ENCODE results near the gene ADGB. TPM values are rescaled to one million over a fixed set of nuclear protein-coding genes. Genes with fewer than 3 reads are reported as not detected.

The ADGB gene
- total and polyA plus RNA-seq, 2 donors (not counting 1 experiment from before 2014, with no cell fraction given), result not detected

DNA sequence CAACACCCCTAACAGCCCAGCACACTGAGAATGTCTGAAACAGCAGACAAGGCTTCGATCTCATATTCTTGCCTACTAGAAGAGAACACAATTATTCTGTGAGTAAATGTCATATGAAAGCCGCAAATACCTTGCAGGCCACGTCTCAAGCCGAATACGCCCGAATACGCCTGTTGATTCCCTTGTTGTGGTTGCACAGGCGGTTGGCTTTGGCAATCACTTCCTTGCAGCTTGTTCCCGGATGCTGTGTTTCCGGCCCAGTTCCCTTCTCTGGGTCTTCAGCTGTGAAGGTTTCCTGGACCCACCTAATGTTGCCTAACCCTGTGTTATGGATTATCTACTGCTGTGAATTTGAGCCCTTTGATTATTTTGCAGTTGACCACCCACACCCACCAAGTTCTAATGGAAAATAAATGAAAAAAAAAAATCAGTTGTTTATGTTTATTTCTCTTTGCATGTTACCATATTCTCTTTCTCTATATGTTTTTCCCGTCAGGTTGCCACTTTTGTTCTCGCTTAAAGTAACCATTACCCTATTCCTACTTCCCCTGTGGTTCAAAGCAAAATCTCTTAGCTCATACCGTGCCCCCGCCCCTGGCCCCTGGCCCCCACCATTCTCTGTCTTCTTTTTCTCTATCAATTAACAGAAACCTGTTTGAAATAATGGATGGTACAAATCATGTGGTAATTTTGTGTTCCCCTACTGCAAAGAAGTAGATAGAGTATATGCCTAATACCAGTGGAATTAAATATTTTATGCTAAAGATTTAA, 172.4 kb downstream of the ADGB start:
- no peaks in the 10 kb centered on the region for H4K20me1 ChIP-seq (ENCODE audit: control insufficient read depth, extremely low read depth, insufficient read depth, low read length)
- TF ChIP-seq EZH2 (IDR thresholded peaks at IDR 0.05; ENCODE audit: low read length, missing control alignments), result no peak
- TF ChIP-seq, protein P1, sequence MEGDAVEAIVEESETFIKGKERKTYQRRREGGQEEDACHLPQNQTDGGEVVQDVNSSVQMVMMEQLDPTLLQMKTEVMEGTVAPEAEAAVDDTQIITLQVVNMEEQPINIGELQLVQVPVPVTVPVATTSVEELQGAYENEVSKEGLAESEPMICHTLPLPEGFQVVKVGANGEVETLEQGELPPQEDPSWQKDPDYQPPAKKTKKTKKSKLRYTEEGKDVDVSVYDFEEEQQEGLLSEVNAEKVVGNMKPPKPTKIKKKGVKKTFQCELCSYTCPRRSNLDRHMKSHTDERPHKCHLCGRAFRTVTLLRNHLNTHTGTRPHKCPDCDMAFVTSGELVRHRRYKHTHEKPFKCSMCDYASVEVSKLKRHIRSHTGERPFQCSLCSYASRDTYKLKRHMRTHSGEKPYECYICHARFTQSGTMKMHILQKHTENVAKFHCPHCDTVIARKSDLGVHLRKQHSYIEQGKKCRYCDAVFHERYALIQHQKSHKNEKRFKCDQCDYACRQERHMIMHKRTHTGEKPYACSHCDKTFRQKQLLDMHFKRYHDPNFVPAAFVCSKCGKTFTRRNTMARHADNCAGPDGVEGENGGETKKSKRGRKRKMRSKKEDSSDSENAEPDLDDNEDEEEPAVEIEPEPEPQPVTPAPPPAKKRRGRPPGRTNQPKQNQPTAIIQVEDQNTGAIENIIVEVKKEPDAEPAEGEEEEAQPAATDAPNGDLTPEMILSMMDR (conservative IDR thresholded peaks at IDR 0.05 in 1 of 2, IDR thresholded peaks at IDR 0.05 in 1 of 2; ENCODE audit: low read depth in 1 of 2, low read length in 2 of 2), result no peak

DNA sequence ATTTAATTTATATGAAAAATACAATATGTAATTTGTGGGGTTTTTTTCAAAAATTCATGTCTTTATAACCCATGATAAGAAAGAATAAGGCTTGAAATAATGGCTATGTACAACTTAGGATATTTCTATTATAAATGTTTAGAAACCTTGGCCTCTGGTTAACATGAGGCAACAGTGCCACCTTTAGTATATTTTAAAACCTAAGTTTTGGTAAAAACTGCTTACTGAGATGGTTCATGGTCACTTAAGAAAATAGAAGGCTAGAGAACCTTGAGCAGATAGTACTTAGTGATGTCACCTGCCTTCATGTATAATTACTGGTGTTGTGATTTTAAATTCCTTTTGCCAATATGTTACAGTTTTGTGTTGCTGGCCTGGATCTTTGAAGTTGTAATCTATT, 176.4 kb downstream of the ADGB start:
- peak; percentile 1 to 11 for DNase-seq (ENCODE audit: low read depth in 2 of 2)
- Histone ChIP-seq H3K4me3 (replicated peaks in 1 of 4; ENCODE audit: control extremely low read depth in 1 of 4, insufficient read depth in 1 of 4, low read depth in 3 of 4, low read length in 4 of 4) (no peak overlapping the region), H2AFZ (ENCODE audit: low read length) (no peak overlapping the region), H3K79me2 (ENCODE audit: control insufficient read depth, insufficient read depth, low read length) (no peaks in the 10 kb centered on the region), H3K4me1 (ENCODE audit: control insufficient read depth, extremely low read depth, insufficient read depth, low read length) (no peaks in the 10 kb centered on the region), H3K4me2 (ENCODE audit: extremely low read depth, insufficient read depth, low read length) (no peak overlapping the region), H4K20me1 (ENCODE audit: control insufficient read depth, extremely low read depth, insufficient read depth, low read length) (no peaks in the 10 kb centered on the region), H3K27ac (ENCODE audit: insufficient read depth, low read length) (no peak overlapping the region), H3K9me3 (ENCODE audit: control insufficient read depth, insufficient read depth, low read depth, low read length) (no peaks in the 10 kb centered on the region), H3K36me3 (ENCODE audit: control insufficient read depth, insufficient read depth, low read length) (no peaks in the 10 kb centered on the region), H3K9ac (ENCODE audit: insufficient read depth, low read length) (no peak overlapping the region), H3K27me3 (ENCODE audit: control insufficient read depth, insufficient read depth, low read length) (no peaks in the 10 kb centered on the region)
- no peak for TF ChIP-seq EZH2 (IDR thresholded peaks at IDR 0.05; ENCODE audit: low read length, missing control alignments)
- TF ChIP-seq, protein P1 (conservative IDR thresholded peaks at IDR 0.05 in 1 of 2, IDR thresholded peaks at IDR 0.05 in 1 of 2; ENCODE audit: low read depth in 1 of 2, low read length in 2 of 2), result no peak

More for the DNA sequence above, 172.4 kb downstream of the ADGB start:
- DNase-seq (ENCODE audit: low read depth in 2 of 2), result no peak
- no peaks in the 10 kb centered on the region for H3K36me3 ChIP-seq (ENCODE audit: control insufficient read depth, insufficient read depth, low read length)
- no peak overlapping the region for H3K9ac ChIP-seq (ENCODE audit: insufficient read depth, low read length)
- H3K27ac ChIP-seq (ENCODE audit: insufficient read depth, low read length), result no peak overlapping the region
- H3K4me3 ChIP-seq (replicated peaks in 1 of 4; ENCODE audit: control extremely low read depth in 1 of 4, insufficient read depth in 1 of 4, low read depth in 3 of 4, low read length in 4 of 4), result no peak overlapping the region
- H2AFZ ChIP-seq (ENCODE audit: low read length), result no peak overlapping the region
- H3K4me2 ChIP-seq (ENCODE audit: extremely low read depth, insufficient read depth, low read length), result no peak overlapping the region
- no peaks in the 10 kb centered on the region for H3K4me1 ChIP-seq (ENCODE audit: control insufficient read depth, extremely low read depth, insufficient read depth, low read length)
- no peaks in the 10 kb centered on the region for H3K9me3 ChIP-seq (ENCODE audit: control insufficient read depth, insufficient read depth, low read depth, low read length)
- H3K27me3 ChIP-seq (ENCODE audit: control insufficient read depth, insufficient read depth, low read length), result no peaks in the 10 kb centered on the region
- no peaks in the 10 kb centered on the region for H3K79me2 ChIP-seq (ENCODE audit: control insufficient read depth, insufficient read depth, low read length)

DNA sequence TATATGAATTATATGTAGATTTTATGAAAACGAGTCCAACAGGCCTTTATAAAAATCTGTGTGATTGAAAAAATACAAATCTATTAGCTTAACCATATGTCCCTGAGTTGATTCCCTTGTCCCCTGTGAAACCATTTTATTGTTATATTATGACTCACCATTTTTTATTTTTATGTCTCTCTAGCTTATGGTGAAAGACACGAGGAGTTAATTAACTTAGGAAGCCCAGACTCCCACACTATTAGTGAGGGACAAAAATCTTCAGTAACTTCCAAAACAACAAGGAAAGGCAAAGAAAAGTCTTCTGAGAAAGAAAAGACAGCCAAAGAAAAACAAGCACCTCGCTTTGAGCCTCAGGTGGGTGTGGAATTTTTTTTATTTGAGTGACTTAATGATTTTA, 183.1 kb downstream of the ADGB start:
- DNase-seq (ENCODE audit: low read depth in 2 of 2), result no peak
- no peaks in the 10 kb centered on the region for H3K36me3 ChIP-seq (ENCODE audit: control insufficient read depth, insufficient read depth, low read length)
- no peak overlapping the region for H3K27ac ChIP-seq (ENCODE audit: insufficient read depth, low read length)
- no peak overlapping the region for H3K9ac ChIP-seq (ENCODE audit: insufficient read depth, low read length)
- H3K27me3 ChIP-seq (ENCODE audit: control insufficient read depth, insufficient read depth, low read length), result no peaks in the 10 kb centered on the region
- no peak overlapping the region for H3K4me3 ChIP-seq (replicated peaks in 1 of 4; ENCODE audit: control extremely low read depth in 1 of 4, insufficient read depth in 1 of 4, low read depth in 3 of 4, low read length in 4 of 4)
- H3K4me1 ChIP-seq (ENCODE audit: control insufficient read depth, extremely low read depth, insufficient read depth, low read length), result no peaks in the 10 kb centered on the region
- H3K4me2 ChIP-seq (ENCODE audit: extremely low read depth, insufficient read depth, low read length), result no peak overlapping the region
- no peak for TF ChIP-seq EZH2 (IDR thresholded peaks at IDR 0.05; ENCODE audit: low read length, missing control alignments)
- TF ChIP-seq, protein P1 (conservative IDR thresholded peaks at IDR 0.05 in 1 of 2, IDR thresholded peaks at IDR 0.05 in 1 of 2; ENCODE audit: low read depth in 1 of 2, low read length in 2 of 2), result no peak
- no peaks in the 10 kb centered on the region for H4K20me1 ChIP-seq (ENCODE audit: control insufficient read depth, extremely low read depth, insufficient read depth, low read length)
- no peaks in the 10 kb centered on the region for H3K9me3 ChIP-seq (ENCODE audit: control insufficient read depth, insufficient read depth, low read depth, low read length)
- H3K79me2 ChIP-seq (ENCODE audit: control insufficient read depth, insufficient read depth, low read length), result no peaks in the 10 kb centered on the region
- no peak overlapping the region for H2AFZ ChIP-seq (ENCODE audit: low read length)

All from fibroblast of lung (primary cell).